ENCODE measurements around the gene TACR1.

TACR1 gene

DNA sequence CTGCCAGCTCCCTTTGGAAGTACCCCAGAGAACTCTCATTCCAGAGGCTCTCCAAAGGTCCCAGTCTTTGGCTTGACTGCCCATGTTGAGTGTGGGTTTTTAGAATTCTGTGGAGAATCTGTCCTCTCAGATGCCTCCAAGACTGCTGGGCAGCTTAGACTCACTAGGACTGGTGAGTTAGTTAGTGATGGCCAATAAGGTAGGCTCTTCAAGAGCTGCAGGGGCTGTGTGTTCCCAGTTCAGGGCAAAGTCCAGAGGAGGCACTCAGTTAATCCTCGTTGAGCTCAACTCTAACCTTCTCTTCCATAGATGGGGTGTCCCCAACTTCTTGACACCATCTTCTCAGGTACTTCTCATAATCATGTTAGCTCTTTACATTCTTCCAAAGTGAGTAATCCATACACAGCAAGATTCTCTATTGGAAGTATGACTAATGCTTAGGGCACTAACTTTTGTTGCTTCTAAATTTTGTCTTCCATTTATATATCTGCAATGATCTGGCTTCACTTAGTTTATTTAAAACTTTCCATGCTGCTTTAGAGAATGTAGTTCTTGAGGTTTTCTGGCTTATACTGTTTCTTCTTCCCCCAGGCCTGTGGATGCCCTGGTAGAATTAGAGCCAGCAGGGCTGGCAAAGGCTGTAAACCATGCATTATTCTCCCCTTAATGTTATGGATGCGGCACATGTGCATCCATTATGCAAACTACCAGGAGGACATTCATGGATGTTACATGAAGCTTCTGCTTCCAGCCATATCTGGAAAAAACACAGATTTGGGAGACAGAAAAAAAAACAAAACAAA lies 151.9 kb downstream of the TACR1 start:
- peak; percentile 85 for DNase-seq (ENCODE audit: low read depth)

DNA sequence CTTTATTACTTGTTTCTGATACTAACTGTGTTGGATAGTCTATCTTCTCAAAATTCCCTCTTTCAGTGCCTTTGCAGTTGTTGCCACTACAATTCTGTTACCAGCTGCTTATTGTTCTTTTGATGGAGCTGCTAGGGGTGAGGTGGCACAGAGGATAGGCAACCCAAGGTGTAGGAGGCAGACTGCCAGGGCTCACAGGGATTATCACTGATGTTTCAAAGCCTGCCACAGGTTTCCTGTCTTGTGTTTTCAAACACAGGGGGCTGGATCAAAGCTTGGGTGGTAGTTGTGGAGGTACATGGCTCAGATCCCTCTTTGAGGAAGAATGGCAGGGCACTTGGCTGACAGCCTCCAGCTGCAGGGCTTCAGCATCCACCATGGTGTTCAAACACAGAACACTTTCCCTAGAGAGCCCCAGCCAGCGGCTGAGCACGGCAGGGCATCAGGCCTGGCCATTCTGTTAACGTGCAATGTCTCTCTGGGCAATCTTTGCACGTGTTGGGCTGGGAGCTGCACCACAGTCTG lies 153.7 kb downstream of the TACR1 start:
- no peak for DNase-seq (ENCODE audit: low read depth)

DNA sequence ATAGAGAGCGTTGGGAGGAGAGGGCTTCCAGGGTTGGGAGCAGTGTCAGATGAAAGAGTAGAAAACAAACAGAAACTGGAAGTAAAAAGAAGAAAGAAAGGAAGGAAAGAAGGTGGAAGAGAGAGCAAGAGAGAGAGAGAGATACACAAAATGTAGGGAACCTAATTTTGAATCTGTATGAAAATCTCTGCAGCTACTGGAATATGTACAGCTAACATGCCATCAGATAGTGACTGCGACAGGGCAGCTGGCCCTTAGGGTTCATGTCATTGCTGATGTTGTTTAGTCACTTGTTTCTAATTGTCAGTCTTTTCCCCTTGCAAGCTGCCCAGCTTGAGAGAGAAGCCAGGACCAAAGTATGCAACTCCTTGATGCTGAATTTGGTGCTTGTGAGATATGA lies 155.0 kb downstream of the TACR1 start:
- DNase-seq (ENCODE audit: low read depth), result no peak

DNA sequence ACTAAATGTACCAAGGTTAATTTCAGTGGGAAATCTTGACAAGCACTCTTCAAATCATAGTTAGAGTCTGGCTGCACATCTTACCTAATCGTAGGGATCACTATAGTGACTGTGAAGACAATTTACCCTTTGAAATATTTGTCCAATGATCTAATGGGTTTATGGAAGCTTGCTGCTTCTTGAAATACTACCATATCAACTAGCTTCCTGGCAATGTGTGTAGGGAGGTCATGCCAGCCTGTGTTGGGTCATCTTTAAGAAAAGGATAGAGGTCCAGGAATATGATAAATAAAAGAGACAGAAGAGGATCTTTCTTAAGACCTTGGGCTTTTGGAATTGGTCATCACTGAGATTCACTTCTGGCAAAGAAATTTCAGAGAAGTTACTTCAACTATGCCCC lies 156.5 kb downstream of the TACR1 start:
- DNase-seq (ENCODE audit: low read depth), result no peak

DNA sequence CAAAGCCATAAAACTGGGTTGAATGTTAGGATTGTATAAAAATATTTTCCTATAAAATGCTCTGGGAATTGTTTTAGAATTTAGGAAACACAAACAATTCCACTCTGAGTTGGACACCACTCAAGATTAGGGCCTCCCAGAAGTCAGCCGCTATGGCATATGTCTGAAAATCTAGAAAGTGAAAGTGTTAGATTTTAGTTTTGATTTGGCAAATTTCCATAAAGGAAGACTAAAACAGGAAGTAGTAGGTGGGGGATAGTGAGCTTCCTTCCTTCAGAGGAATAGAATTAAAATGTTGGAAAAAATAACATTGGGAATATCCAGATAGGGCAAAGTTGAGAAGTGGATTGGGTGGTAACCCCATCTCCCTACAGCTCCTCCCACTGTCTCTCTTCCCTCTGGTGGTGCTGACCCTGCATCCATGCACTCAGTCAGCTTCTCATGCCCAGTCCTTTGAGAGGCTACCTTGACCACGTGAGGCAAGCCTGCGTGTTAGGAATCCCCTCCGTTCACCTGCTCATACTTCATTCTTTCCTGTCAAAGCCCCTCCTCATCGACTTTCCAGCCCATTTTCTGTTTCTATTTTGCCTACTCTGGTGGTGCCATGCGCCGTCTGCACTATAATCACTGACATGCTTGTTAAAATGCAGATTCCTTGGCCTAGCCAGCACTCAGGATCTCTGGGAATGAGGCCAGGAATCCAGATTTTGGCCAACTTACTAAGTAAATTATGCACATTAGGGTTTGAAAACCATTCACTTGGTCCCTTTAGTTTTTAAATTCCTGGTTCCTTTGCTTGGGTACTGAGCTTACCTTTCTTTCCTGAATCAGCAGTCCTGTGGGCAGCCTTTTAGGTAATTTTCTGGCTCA lies 157.4 kb downstream of the TACR1 start:
- DNase-seq (ENCODE audit: low read depth), result no peak

DNA sequence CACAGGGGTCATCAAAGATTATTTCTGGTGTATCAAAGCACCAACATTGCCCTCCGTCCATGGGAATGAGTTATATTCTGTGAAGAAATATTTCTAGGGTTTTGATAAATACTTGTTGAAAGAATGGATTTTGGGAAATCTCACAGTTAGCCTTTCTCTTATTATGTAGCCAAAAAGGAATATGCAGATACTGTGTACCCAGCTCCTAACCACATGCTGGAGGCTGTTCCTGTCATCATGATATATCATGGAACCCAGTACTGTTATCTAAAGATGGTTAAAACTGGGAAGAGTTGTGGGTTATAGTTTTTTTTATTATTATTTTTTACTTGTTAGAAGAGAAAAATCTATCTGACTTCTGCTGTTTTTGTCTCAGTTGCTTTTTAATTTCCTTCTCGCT lies 158.1 kb downstream of the TACR1 start:
- no peak for DNase-seq (ENCODE audit: low read depth)

DNA sequence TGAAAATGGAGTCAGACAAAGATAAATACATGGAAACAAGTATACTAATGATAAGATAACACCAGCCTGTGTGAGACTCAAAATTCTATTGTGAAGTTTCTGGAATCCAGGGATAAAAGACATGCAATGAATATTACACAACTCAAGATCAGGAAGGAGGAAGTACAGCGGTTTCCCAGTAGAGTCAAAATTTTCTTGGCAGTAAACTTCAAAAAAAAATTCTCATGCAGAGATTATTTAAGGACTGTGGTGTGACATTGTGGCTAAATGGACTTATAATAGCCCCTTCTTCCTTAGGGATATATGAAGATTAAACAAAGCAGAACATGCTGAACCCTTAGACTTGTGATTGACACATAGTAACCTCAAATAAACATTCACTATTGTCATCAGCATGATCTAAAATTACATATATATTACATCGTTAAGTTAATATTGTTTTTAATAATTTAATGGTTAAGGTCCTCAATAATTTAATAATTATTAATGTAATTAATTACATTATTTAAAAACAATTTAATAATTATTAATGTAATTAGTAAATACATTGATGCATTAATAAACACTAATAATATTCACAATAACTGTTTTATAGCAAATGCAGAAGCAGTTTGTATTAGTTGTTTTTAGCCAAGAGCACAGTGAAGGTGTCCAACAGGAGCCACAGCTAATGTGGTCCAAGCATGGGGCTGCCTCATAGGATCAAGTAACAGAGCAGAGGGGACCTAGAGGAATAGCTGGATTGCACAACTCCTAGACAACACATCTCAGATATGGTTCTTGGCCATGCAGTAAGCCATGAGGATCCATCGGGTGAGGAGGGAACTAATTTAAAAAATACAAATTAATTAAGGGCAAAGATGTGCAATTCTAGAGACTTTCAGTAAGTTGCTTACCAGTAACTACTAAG lies 163.6 kb downstream of the TACR1 start:
- no peak for DNase-seq (ENCODE audit: low read depth)

DNA sequence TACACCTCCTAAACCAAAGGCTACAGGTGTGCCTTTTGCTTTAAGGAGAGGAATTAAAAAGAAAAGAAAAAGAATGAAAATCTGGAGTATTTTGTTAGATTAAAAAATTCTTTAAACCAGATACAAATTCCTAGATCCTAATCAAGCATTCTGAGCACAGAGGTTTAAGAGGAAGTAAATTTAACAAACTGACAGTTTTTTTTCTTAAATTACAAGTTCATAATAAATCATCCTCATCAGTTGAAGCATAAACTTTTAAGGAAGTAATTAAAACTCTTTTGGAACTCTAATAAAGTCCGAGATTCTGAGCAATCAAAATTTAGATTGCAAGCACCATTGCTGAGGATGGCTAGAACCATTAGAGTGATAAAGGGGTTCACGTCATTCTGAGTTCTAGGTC lies 165.8 kb downstream of the TACR1 start:
- no peak for DNase-seq (ENCODE audit: low read depth)

DNA sequence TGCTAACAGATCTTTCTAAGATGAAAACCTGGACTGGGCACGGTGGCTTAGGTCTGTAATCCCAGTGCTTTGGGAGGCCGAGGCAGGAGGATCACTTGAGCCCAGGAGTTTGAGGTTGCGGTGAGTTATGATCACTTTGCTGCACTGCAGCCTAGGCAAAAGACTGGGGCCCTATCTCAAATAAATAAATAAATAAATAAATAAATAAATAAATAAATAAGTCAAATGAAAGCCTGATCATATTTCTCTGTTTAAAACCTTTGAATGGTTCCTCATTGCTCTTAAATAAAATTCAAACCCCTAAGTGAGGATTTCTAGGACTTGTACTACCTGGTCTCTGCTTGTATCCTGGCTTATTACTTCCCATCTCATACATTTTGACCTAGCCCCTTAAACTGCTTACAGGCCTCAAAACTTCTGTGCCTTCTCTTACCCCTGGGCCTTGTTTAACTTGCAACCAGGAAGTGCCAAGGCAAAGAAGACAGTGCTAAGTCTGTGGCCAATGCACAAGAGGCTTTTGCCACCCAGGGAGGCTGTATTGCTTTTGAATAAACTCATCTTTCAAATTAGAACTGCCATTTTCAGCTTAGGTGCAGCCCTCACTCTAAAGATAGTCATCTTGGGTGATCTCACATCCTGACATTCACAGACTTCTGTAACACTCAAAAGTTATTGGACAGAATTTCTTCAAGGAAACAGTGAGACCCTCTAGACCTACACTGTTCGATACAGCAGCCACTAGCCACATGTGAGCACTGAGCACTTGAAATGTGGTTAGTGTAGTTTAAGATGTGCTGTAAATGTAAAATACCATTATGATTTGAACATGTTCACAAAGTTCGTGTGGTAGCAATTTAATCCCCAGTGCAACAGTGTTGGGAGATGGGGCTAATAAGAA lies 167.2 kb downstream of the TACR1 start:
- DNase-seq (ENCODE audit: low read depth), result no peak

DNA sequence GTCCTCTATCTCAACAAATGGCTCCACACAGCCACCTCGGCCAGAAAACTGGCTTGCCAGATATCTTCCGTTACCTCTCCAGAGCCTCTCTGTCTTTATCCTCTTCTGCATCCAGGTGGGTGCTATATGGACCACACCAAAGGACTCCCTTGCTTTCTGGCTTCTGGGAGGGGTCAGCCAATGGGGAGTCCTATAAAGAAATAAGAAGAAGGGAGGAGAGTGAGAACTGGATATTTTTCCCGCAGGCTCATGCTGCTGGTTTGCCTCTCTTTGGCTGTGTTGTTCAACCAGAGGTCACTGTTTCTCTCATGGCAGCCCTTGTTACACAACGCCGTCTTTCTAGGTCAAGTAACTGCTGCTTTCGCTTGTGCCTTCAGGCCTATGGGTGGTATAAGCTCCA lies 168.1 kb downstream of the TACR1 start:
- no peak for DNase-seq (ENCODE audit: low read depth)

DNA sequence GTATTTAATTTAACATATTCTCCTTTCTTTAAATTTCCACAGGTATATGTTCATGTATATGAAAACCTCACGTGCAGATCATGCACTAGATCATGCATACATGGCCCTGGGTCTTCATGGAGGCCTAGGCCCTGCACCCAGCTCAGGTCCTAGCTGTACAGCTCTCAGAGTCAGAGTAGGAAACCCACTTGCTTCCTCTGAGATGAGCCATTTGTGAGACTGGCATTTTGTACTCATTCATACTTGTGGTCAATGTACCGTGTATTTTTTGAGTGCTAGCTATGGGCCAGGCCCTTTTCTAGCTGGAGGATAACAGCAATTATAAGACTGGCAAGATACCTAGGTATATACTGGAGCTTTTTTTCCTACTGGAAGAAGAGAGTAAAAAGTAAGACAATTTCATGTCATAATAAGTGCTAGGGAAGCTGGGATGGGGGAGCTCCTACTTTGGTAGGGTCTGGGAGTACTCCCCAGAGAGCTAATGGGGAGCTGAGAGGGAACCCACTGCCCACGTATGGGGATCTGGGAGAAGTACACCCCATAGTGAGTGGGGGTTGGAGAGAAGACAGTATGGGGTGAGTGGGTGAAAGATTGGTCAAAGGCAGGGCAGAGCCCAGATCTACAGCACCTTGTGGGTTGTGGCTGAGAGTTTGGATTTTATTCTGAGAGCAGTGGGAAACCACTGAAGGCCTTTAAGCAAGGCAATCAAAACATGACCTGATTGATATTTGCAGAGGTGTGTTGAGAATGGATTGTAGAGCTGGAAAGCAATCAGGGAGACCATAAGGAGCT lies 168.9 kb downstream of the TACR1 start:
- DNase-seq (ENCODE audit: low read depth), result no peak

DNA sequence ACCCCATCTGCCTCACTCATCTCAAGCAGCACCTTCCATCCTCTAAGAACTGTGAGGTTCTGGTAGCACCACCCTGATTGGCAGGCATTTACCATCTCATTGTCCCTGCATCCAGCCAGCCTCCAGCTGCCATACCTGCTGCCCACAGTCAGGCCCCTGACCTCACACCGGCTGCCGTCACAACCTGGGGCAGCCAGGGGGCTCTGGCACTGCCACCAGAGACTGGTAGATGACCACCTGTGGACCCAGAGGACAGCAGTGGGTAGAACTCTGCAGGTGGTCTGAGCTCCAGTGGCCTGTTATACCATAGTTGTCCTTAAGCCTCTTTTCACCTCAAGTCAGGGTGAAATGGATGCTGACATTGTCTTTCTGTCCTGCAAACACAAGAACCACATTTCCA lies 171.4 kb downstream of the TACR1 start:
- no peak for DNase-seq (ENCODE audit: low read depth)

DNA sequence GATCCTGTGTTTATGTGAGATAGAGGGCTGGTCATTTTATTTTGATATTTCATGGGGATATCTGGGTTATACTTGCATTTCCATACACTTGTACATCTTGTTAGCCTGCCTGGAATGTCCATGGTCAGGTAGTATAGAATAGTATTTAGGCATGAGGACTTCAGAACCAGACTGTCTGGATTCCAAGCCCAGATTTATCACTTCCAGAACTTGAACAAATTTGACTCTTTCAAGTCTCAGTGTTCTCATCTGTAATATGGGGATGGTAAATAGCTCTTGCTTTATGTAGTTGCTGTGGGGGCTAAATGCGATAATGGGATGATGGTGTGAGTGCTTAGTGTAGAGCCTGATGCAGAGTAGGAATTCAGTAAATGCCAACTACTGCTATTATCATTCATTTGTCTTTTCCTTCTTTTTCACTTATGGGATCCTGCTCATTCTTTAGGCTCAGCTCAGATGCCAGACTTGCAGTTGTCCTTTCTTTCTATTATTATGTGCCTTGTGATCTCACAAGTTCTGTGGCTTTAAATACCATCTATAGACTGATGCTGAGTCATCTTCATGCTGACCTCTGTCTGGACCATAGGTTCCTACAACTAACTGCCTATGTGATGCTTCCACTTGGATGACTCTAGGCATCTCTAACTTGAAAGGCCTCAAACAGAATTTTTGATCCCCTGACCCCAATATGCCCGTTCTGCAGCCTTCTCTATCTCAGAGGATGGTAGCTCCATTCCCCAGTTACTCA lies 173.5 kb downstream of the TACR1 start:
- peak; percentile 61 for DNase-seq (ENCODE audit: low read depth)

DNA sequence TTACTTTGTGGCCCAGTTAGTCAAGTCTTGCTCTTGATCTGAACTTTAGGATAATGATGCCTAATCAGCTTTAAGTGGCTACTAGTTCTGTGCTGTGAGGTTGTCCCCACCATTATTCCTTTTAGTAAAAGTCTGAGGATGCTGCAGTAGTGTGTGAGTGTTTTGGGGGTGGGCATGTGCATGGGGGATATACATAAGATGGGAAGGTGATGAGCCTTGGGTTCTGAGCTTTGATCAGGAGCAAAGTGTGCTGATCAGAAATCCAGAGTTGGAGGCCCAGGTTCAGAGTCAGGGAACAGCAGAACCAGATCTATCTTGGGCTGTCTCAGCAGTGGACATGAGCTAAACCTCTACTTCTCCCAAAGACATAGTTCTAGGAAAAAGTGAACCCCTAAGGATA lies 174.1 kb downstream of the TACR1 start:
- DNase-seq (ENCODE audit: low read depth), result no peak

DNA sequence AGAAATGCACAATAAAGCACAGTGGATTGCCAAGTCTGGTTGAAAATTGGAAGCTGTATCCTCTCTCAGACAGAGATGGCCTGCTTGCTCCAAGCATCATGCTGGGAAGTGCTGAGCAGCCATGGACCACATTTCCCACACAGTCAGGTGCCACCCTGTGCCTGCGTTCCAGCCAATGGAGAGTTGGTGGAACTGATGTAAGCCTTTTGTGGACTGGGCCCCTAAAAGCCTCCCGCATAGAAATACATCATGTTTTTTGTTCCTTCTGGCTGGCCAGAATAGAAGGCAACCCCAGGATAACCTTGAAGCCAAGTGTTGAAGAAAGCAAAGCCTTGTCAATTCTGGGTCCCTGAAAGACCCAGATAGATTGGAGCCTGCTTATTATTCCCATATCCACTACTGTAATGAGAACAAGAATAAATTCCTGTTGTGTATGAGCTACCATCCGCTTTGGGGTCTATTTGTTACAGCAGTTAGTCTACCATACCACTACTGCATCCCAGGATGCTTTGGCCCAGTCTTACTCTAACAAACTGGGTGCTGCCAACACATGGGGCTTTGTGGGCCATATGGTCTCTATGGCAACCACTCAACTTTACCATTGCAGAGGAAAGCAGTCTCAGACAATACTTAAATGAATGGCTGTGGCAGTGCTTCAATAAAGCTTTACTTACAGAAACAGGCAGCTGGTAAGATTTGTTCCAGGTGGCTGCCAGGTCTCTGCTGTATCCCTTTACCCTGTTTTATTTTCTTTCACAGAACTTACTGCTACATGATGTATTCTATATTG lies 175.5 kb downstream of the TACR1 start:
- no peak for DNase-seq (ENCODE audit: low read depth)

DNA sequence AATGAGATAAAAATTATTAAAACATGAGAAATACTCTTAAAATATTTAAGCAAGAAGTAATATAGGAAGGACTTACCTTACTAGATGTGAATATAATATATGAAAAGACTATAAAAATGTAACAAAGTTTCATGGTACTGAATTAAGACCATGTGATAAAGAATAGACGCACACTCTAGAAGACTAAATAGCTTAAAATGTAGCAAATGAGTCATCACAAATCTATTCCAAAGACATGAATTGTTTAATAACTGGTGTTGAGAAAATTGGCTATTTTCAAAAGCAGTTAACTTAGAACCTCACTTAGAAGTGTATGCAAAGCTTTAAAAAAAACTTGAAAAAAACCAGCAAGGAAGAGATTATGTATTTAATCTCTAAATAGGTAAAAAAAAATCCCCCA lies 176.8 kb downstream of the TACR1 start:
- DNase-seq (ENCODE audit: low read depth), result peak; percentile 68

DNA sequence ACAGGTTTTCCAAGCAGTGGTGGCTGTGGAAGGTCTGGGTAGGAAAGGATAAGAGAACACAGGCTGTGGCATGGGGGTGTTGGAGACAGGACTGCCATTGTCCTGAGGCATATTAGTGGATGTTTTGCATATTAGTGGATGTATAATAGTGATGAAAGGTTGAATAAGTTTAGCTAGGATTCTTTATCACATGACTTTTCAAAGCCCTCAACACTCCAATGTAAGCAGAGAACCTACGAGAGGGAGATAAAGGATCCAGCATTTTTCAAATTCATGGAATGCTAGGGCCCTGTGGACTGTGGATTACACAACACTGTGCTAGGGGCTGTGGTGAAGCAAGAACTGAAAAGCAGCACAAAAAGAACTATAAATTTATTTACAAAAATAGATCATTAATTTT lies 177.6 kb downstream of the TACR1 start:
- DNase-seq (ENCODE audit: low read depth), result peak; percentile 31

DNA sequence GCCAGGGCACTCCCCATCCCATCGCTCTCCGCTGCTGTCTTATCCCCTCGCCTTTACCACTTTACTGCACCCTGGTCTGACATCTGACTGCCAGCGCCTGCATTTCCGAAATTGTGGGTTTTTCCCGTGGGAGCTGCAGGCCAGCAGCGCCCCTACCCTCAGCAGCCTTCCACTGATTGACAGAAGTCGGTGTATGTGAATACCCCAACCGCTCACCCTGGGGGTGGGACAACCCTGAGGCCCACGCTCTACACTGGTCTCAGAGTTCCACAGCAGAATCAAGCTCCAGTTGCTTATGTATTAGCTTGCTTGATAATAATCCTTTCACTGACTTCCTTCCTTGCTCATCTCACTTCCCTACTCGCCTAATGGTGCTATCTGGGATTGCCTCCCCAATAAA lies 178.8 kb downstream of the TACR1 start:
- no peak for DNase-seq (ENCODE audit: low read depth)

DNA sequence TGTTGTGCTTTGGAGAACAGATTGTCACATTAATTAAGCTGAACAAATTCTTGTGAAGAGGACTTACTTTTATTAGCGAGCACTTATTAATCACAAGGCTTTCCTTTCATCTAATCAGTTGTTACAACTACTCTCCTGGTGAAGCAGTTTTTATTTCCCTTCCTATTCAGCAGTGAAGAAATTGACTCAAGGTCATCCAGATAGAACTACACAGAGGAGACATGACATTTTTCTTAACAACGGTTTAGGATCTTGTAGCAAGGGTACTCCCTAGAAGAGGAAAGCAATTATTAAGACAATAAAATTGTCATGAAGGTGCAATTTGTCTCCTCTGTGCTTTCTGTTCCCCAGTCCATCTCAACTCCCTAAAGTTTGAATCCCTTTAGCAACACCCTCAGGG lies 179.5 kb downstream of the TACR1 start:
- no peak for DNase-seq (ENCODE audit: low read depth)
